CD14-positive monocyte (primary cell): ENCODE results near the gene TRNT1. TPM values are rescaled to one million over a fixed set of nuclear protein-coding genes. Genes with fewer than 3 reads are reported as not detected.
A peak's percentile ranks its signal among the peaks of the same experiment; 100 is the strongest.

Source experiments
- DNase-seq, 3 donors: peaks; one replicate each; pipeline ENCODE4 v3.0.0-alpha.2; 2011 to 2022
- H2AFZ ChIP-seq: 2 replicates; pipeline ENCODE4 v1.6.0; 2012; ENCODE audit warnings: mild to moderate bottlenecking, low read depth, low read length, inconsistent platforms; ENCODE audit not compliant: insufficient read depth, poor library complexity, severe bottlenecking
- H3K27ac ChIP-seq, 2 donors: 1 replicate in 1 of 2; 2 replicates in 1 of 2; pipeline ENCODE4 v1.5.1; 2012 to 2013; ENCODE audit warnings: low read length in 2 of 2, control low read depth in 1 of 2, inconsistent platforms in 1 of 2, low read depth in 1 of 2, mild to moderate bottlenecking in 1 of 2
- H3K27me3 ChIP-seq, 2 donors: one replicate each; pipeline versions ENCODE4 v1.6.0 to v1.6.1; 2011 to 2013; ENCODE audit warnings: low read length in 2 of 2; ENCODE audit not compliant: control insufficient read depth in 2 of 2, insufficient read depth in 2 of 2
- H3K36me3 ChIP-seq, 2 donors: replicated peaks in 1 of 2; 1 replicate in 1 of 2; 2 replicates in 1 of 2; pipeline versions ENCODE4 v1.5.1 to v1.6.1; 2012 to 2013; ENCODE audit warnings: low read length in 2 of 2, control low read depth in 1 of 2, inconsistent platforms in 1 of 2, mild to moderate bottlenecking in 1 of 2; ENCODE audit not compliant: insufficient read depth in 2 of 2, control insufficient read depth in 1 of 2
- H3K4me1 ChIP-seq, 2 donors: 1 replicate in 1 of 2; 2 replicates in 1 of 2; pipeline versions ENCODE4 v1.5.1 to v1.6.1; 2012 to 2013; ENCODE audit warnings: low read length in 2 of 2, control low read depth in 1 of 2, inconsistent platforms in 1 of 2, mild to moderate bottlenecking in 1 of 2, moderate library complexity in 1 of 2; ENCODE audit not compliant: insufficient read depth in 2 of 2, control insufficient read depth in 1 of 2
- H3K4me2 ChIP-seq: replicated peaks from 2 replicates; pipeline ENCODE3; 2012; ENCODE audit warnings: low read length, moderate library complexity, mild to moderate bottlenecking; ENCODE audit not compliant: poor library complexity, severe bottlenecking; ENCODE audit errors: extremely low read depth
- H3K4me3 ChIP-seq, 3 experiments: fragments of 200-600 bp in 1 of 3; sonication (generic) in 1 of 3; replicated peaks in 1 of 3; 1 replicate in 2 of 3; 2 replicates in 1 of 3; pipeline ENCODE4 v1.5.1; 2011 to 2013; ENCODE audit warnings: low read length in 3 of 3, mild to moderate bottlenecking in 3 of 3, control low read depth in 2 of 3, low read depth in 2 of 3, inconsistent platforms in 1 of 3, moderate library complexity in 1 of 3
- H3K79me2 ChIP-seq: 2 replicates; pipeline ENCODE4 v1.6.0; 2012; ENCODE audit warnings: mild to moderate bottlenecking, control low read depth, inconsistent platforms, low read length, moderate library complexity; ENCODE audit not compliant: insufficient read depth
- H3K9ac ChIP-seq: 2 replicates; pipeline ENCODE4 v1.6.0; 2017; ENCODE audit warnings: low read length, mild to moderate bottlenecking; ENCODE audit not compliant: insufficient read depth, poor library complexity, severe bottlenecking
- H3K9me3 ChIP-seq, 2 donors: replicated peaks in 1 of 2; 1 replicate in 1 of 2; 2 replicates in 1 of 2; pipeline versions ENCODE4 v1.5.1 to v1.6.1; 2012 to 2013; ENCODE audit warnings: low read length in 2 of 2, control low read depth in 1 of 2; ENCODE audit not compliant: control insufficient read depth in 1 of 2, insufficient read depth in 1 of 2
- H4K20me1 ChIP-seq: 2 replicates; pipeline ENCODE4 v1.6.0; 2012; ENCODE audit warnings: mild to moderate bottlenecking, low read length, control low read depth, moderate library complexity; ENCODE audit not compliant: insufficient read depth
- H3K27ac Mint-ChIP-seq, 7 donors: one replicate each; pipeline ENCODE4 v1.8.0; 2020; ENCODE audit warnings: mild to moderate bottlenecking in 7 of 7, mixed read lengths in 7 of 7, moderate library complexity in 6 of 7, inconsistent platforms in 2 of 7
- H3K27me3 Mint-ChIP-seq, 3 donors: one replicate each; pipeline ENCODE4 v1.8.0; 2021 to 2022; ENCODE audit warnings: low read depth in 3 of 3, mild to moderate bottlenecking in 3 of 3, mixed read lengths in 3 of 3, moderate library complexity in 3 of 3, inconsistent platforms in 1 of 3
- H3K36me3 Mint-ChIP-seq, 2 donors: one replicate each; pipeline ENCODE4 v1.8.0; 2020; ENCODE audit warnings: mixed read lengths in 2 of 2, inconsistent platforms in 1 of 2, mild to moderate bottlenecking in 1 of 2
- H3K4me1 Mint-ChIP-seq: one replicate; pipeline ENCODE4 v1.8.0; 2020; ENCODE audit warnings: mild to moderate bottlenecking, mixed read lengths
- H3K4me3 Mint-ChIP-seq, 2 donors: one replicate each; pipeline ENCODE4 v1.8.0; 2020; ENCODE audit warnings: mild to moderate bottlenecking in 2 of 2, mixed read lengths in 2 of 2, moderate library complexity in 1 of 2
- H3K9me3 Mint-ChIP-seq, 7 donors: one replicate each; pipeline ENCODE4 v1.8.0; 2020 to 2022; ENCODE audit warnings: mixed read lengths in 7 of 7, mild to moderate bottlenecking in 6 of 7, moderate library complexity in 6 of 7, inconsistent platforms in 2 of 7
- WGBS: methylation state at CpG from one replicate; pipeline ENCODE4 v1.1.5; 2013; ENCODE audit warnings: missing lambda C conversion rate; ENCODE audit not compliant: insufficient coverage; 5-methylcytosine and 5-hydroxymethylcytosine counted together
- intact Hi-C, 2 donors: fragments of 100-400 bp; cut with micrococcal nuclease; formaldehyde crosslinking; loops; one replicate each; pipeline versions ENCODE4 v1.15.0 to v1.15.1; 2023
- polyA plus RNA-seq, 3 donors: library from polyadenylated mRNA; depleted of rRNA in 1 of 3; unstranded in 2 of 3; stranded (reverse) in 1 of 3; fragments of 300-500 nt in 2 of 3; fragments of >200 nt in 1 of 3; fragmentation: Illumina TruSeq in 2 of 3; gene quantifications; 1 replicate in 2 of 3; 2 replicates in 1 of 3; pipeline ENCODE4 v1.2.3, GENCODE V29; 2012 to 2021
- TF ChIP-seq, protein P1 (sequence below): fragments of 200-600 bp; IDR thresholded peaks from one replicate; pipeline ENCODE4 v1.8.0; 2022; ENCODE audit warnings: antibody characterized with exemption, mild to moderate bottlenecking

The TRNT1 gene
- polyA plus RNA-seq, 3 donors: 4.4 to 15.8 (median 10.3) TPM

GRCh38 chr3:3192286-3192675 lies 65.5 kb downstream of the TRNT1 start:
- H3K27ac Mint-ChIP-seq: no peak overlapping the region
- Histone ChIP-seq H3K4me1 (no peaks in the 10 kb centered on the region), H3K4me2 (no peak overlapping the region), H3K36me3 (no peaks in the 10 kb centered on the region), H3K9me3 (no peaks in the 10 kb centered on the region), H3K27ac (no peak overlapping the region), H2AFZ (peak overlapping the region; percentile 56), H3K4me3 (no peak overlapping the region), H3K9ac (no peak overlapping the region), H4K20me1 (no peaks in the 10 kb centered on the region), H3K27me3 (no peaks in the 10 kb centered on the region), H3K79me2 (no peaks in the 10 kb centered on the region)
- peaks cover 0 to 5% (median 0%) of the 10 kb centered on the region in 7 donors for H3K9me3 Mint-ChIP-seq
- DNase-seq: no peak
- 8% methylated on average over 2 of the region's 2 CpGs for WGBS
- H3K36me3 Mint-ChIP-seq: no peaks in the 10 kb centered on the region
- H3K4me3 Mint-ChIP-seq: no peak overlapping the region
- peaks cover 4% of the 10 kb centered on the region for H3K4me1 Mint-ChIP-seq
- intact Hi-C loops: loop anchor here in 1 of 2 donors (10.0 kb wide), 1 partner anchor 803 kb away; no protein-coding TSS in a partner anchor
- TF ChIP-seq, protein P1, sequence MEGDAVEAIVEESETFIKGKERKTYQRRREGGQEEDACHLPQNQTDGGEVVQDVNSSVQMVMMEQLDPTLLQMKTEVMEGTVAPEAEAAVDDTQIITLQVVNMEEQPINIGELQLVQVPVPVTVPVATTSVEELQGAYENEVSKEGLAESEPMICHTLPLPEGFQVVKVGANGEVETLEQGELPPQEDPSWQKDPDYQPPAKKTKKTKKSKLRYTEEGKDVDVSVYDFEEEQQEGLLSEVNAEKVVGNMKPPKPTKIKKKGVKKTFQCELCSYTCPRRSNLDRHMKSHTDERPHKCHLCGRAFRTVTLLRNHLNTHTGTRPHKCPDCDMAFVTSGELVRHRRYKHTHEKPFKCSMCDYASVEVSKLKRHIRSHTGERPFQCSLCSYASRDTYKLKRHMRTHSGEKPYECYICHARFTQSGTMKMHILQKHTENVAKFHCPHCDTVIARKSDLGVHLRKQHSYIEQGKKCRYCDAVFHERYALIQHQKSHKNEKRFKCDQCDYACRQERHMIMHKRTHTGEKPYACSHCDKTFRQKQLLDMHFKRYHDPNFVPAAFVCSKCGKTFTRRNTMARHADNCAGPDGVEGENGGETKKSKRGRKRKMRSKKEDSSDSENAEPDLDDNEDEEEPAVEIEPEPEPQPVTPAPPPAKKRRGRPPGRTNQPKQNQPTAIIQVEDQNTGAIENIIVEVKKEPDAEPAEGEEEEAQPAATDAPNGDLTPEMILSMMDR: no peak
- peaks cover 0 to 8% (median 4%) of the 10 kb centered on the region in 3 donors for H3K27me3 Mint-ChIP-seq

DNA sequence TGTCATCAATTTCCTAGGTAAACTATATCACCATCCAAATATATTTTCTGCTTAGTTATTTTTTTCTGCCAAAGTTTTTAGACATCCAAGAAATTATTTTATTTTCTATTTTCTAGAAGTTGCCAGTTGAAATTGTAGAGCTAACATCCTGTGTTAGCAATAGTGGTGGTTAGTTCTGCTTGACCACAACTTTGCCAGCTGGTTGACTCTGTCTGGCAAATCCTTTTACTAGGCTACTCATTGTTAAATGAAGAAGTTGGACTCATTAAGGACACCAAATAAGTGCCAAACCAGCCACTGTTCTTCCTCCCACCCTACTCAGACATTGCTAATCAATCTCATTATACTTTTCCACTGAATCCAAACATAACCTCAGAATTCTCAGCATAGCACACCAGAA lies 68.1 kb downstream of the TRNT1 start:
- no peak for DNase-seq
- Mint-ChIP-seq H3K9me3 (no peaks in the 10 kb centered on the region), H3K27ac (no peak overlapping the region), H3K27me3 (peaks cover 0 to 8% (median 3%) of the 10 kb centered on the region in 3 donors), H3K4me1 (peaks cover 4% of the 10 kb centered on the region), H3K36me3 (no peaks in the 10 kb centered on the region), H3K4me3 (no peak overlapping the region)
- Histone ChIP-seq H2AFZ (no peak overlapping the region), H3K27ac (no peak overlapping the region), H3K9me3 (no peaks in the 10 kb centered on the region), H3K4me3 (no peak overlapping the region), H3K4me1 (no peaks in the 10 kb centered on the region), H3K4me2 (no peak overlapping the region), H3K79me2 (no peaks in the 10 kb centered on the region), H3K9ac (no peak overlapping the region), H3K27me3 (no peaks in the 10 kb centered on the region), H4K20me1 (no peaks in the 10 kb centered on the region), H3K36me3 (no peaks in the 10 kb centered on the region)
- TF ChIP-seq, protein P1: no peak
- intact Hi-C loops: loop anchor here (5.0 to 10.0 kb wide), 2 partner anchors 800 to 1097 kb away; no protein-coding TSS in a partner anchor
